ENCODE measurements around the gene CIROP.
"Not testable (repeated sequence)": the region's sequence is repeated elsewhere in the genome, so short reads cannot be mapped to it uniquely, and the experiment has no call there.

The CIROP gene

DNA sequence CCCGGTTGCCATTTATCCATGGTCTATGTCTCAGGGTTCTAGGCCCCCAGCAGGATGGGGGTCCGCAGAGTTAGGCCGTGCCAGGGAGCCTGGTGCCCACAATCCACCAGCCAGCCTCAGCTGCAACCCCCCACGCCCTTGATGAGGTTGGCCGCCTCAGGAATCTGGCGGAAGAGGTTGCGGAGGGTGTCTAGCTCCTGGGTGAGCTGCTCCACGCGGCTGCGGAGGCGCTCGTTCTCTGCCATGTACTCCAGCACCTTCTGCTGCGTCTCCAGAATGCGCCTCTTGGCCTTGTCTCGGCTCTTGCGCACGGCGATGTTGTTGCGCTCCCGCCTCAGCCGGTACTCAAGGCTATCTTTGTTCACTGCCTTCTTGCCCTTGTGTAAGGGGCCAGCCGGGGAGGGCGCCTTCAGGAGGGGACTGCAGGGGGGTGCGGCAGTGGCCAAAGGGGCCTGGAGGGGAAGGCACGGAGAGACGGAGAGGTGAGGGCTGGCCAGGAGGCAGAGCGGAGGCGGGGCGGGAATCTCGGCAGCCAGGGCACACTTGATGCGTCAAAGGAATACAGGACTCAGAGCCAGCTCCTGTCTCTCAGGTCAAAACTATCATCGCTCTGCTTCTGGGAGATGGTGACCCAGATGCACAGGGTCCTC, 12.7 kb upstream of the CIROP start:
- H3K4me1 ChIP-seq (ENCODE audit: control insufficient read depth, insufficient read depth, low read length): peaks cover 14% of the 10 kb centered on the region
- no peak overlapping the region for H3K9ac ChIP-seq (ENCODE audit: low read length)
- H3K4me3 ChIP-seq (ENCODE audit: low read length): no peak overlapping the region
- H3K27me3 ChIP-seq (ENCODE audit: control insufficient read depth, insufficient read depth, low read length): peaks cover 22% of the 10 kb centered on the region
- no peaks in the 10 kb centered on the region for H3K9me3 ChIP-seq (ENCODE audit: control insufficient read depth, low read length)
- no peaks in the 10 kb centered on the region for H3K36me3 ChIP-seq (ENCODE audit: control insufficient read depth, insufficient read depth, low read length)

DNA sequence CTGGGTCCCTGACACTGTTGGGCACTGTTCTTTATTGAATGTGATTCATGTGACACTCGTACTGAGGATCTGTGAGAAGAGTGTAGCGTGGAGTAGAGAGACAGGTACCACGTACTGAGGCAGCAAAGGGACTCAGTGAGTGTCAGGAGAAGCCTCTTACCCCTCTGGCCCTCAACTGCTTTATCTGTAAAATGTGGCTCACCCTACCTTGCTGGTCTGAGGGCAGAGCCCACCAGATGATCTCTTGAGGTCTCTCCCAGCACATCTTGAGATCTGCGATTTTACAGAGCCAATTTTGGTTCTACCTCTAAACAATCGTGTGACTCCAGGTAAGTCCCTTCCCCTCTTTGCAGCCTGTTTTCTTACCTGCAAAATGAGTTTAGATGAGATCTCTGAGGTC, 11.1 kb upstream of the CIROP start:
- H3K9me3 ChIP-seq (ENCODE audit: control insufficient read depth, low read length): no peaks in the 10 kb centered on the region
- peaks cover 5% of the 10 kb centered on the region for H3K4me1 ChIP-seq (ENCODE audit: control insufficient read depth, insufficient read depth, low read length)

DNA sequence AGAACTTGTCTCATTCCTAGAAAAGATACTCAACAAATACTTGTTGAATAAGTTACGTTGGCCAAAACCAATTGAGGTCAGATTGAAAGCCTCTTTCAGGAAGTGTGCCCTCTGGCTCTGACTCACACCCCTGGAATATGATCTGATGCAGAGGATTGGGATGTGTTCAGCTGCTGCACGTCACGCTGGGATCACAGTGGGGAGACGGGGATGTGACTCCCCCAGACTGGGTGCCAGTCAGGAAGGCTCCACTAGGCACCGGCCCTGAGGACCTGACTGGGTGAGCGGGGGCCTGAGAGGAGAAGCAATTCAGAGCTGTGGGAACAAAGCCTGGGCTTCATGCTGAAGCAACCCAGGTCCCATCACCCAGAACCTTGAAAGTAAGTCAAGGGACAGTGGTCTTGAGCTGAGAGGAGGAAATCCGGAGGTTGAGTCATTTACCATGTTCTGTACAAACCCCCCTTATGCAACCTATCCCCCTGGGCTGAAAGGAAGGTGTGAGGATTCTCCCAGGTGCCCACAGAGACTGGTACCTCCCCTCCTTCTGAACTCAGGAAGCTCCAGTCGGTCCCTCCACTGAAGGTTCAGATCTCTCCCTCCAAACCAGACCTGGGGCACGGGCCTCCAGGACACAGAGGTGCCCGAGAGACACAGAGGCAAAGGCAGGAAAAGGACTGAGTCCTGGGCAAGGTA, 10.4 kb upstream of the CIROP start:
- Histone ChIP-seq H3K9ac (ENCODE audit: low read length) (no peak overlapping the region), H3K27me3 (ENCODE audit: control insufficient read depth, insufficient read depth, low read length) (peaks cover 35% of the 10 kb centered on the region), H3K36me3 (ENCODE audit: control insufficient read depth, insufficient read depth, low read length) (no peaks in the 10 kb centered on the region), H3K9me3 (ENCODE audit: control insufficient read depth, low read length) (no peaks in the 10 kb centered on the region), H3K4me1 (ENCODE audit: control insufficient read depth, insufficient read depth, low read length) (peaks cover 4% of the 10 kb centered on the region), H3K4me3 (ENCODE audit: low read length) (no peak overlapping the region)

More for the DNA sequence above, 11.1 kb upstream of the CIROP start:
- Histone ChIP-seq H3K36me3 (ENCODE audit: control insufficient read depth, insufficient read depth, low read length) (no peaks in the 10 kb centered on the region), H3K4me3 (ENCODE audit: low read length) (no peak overlapping the region), H3K27me3 (ENCODE audit: control insufficient read depth, insufficient read depth, low read length) (peaks cover 34% of the 10 kb centered on the region), H3K9ac (ENCODE audit: low read length) (no peak overlapping the region)

DNA sequence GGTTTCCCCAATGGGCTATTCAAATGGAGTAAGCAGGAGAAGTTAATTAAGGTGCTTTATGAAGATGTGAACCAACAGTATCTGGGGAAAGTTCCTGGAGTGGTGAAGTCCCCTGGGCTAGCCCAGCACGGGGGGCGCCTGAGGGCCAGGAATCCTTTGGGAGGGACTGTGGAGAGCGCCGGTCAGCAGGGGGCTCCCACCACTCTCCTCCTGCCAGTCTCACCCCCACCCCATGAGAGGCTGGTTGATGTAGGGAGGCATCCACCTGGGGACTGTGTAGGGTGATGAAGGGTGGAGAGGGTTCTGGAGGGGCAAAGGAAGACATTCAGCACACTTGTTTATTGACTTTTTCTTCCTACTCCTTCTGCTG, 9.9 kb upstream of the CIROP start:
- H3K27me3 ChIP-seq (ENCODE audit: control insufficient read depth, insufficient read depth, low read length): peaks cover 36% of the 10 kb centered on the region
- H3K4me1 ChIP-seq (ENCODE audit: control insufficient read depth, insufficient read depth, low read length): peaks cover 4% of the 10 kb centered on the region
- no peak overlapping the region for H3K4me3 ChIP-seq (ENCODE audit: low read length)
- no peaks in the 10 kb centered on the region for H3K9me3 ChIP-seq (ENCODE audit: control insufficient read depth, low read length)
- no peak overlapping the region for H3K9ac ChIP-seq (ENCODE audit: low read length)
- H3K36me3 ChIP-seq (ENCODE audit: control insufficient read depth, insufficient read depth, low read length): no peaks in the 10 kb centered on the region

DNA sequence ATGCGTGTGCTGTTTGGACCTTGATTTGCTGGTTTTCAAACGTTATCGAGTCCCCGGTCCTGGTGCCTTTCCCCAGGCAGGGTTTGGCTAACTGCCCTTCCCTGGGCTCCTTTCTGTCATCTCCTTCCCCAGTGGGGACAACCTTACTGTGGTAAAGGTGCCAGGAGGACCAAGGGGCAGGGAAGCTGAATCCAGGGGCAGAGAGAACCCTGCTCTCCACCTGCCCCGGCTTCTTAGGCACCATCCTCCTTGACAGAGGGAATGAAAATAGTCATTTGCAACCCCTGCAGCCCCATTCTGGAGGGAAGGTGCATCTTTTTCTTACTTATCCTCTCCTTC, 9.3 kb upstream of the CIROP start:
- Histone ChIP-seq H3K4me1 (ENCODE audit: control insufficient read depth, insufficient read depth, low read length) (peaks cover 4% of the 10 kb centered on the region), H3K4me3 (ENCODE audit: low read length) (no peak overlapping the region), H3K27me3 (ENCODE audit: control insufficient read depth, insufficient read depth, low read length) (peaks cover 39% of the 10 kb centered on the region)

DNA sequence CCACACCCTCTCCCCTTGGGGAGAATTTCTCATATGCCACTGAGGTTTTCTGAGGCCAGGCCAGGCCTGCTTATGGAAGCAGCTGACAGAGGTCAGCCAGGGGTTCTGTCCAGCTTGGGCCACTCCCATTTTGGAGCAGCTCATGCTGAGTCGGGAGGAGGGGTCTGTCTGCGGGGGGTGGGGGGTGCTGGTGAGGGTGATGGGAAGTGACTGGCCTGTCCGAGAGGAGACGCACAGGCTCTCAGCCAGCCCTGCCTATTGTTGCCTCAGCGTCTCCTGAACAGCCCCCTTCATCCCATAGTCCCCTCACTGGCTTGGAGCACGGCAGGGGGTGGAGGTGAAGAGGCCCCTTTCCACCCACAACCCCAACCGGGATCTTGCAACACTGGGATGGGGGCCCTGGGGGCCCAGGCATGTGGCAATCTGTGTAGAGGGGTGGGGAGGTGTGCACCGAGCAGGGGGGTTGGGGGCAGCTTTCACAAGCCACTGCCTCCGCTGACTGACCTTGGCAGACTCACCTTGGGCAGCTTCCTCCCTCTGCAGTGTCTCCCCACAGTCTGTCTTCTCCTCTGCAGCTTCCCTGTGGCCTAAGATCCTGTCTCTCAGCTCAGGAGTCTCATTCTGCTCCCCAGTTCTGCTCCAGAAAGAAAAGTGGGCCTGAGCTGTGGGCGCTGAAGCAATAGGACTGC, 8.8 kb upstream of the CIROP start:
- H3K27me3 ChIP-seq (ENCODE audit: control insufficient read depth, insufficient read depth, low read length): peaks cover 39% of the 10 kb centered on the region
- no peaks in the 10 kb centered on the region for H3K36me3 ChIP-seq (ENCODE audit: control insufficient read depth, insufficient read depth, low read length)
- no peaks in the 10 kb centered on the region for H3K9me3 ChIP-seq (ENCODE audit: control insufficient read depth, low read length)
- H3K4me1 ChIP-seq (ENCODE audit: control insufficient read depth, insufficient read depth, low read length): peaks cover 4% of the 10 kb centered on the region
- no peak overlapping the region for H3K9ac ChIP-seq (ENCODE audit: low read length)
- no peak overlapping the region for H3K4me3 ChIP-seq (ENCODE audit: low read length)

More for the DNA sequence above, 9.3 kb upstream of the CIROP start:
- H3K9me3 ChIP-seq (ENCODE audit: control insufficient read depth, low read length): no peaks in the 10 kb centered on the region
- H3K36me3 ChIP-seq (ENCODE audit: control insufficient read depth, insufficient read depth, low read length): no peaks in the 10 kb centered on the region
- no peak overlapping the region for H3K9ac ChIP-seq (ENCODE audit: low read length)

DNA sequence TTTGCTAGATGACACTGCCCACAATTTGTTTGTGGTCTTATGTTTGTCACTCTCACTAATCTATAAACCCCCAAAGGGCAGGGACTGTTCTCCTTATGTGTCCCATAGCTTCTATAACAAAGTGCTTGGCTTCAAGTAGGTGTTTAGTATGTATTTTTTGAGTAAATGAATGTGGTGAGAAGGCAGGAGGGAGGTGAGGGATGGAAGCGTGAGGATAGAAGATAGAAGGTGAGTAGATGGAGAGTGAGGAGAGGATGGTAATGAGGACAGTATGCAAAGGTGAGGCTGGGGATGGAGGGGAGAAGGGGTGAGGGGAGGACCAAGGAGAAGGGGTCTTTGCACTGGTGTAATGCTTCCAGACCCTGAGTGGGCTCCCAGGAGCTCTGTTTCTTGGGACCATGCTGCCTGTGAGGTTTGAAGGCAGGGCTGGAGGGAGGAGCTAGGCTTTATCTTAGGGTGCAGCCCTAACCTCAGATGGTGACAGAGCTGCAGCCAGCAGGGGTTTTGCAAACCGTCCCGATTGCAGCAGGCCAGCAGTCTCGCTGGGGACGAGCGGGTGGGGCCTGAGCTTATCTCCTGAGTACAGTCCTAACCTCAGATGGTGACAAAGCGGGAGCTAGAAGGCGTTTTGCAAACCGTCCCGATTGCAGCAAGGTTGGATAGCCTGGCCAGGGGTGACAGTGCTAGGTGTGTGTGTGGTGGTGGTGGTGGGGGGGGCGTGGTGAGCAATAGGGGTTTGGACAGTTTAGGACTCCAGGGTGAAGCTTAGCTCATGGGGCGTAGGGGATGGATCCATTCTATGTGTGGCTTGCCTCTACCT, 7.8 kb upstream of the CIROP start:
- Histone ChIP-seq H3K4me1 (ENCODE audit: control insufficient read depth, insufficient read depth, low read length) (peaks cover 4% of the 10 kb centered on the region), H3K27me3 (ENCODE audit: control insufficient read depth, insufficient read depth, low read length) (peaks cover 39% of the 10 kb centered on the region), H3K9ac (ENCODE audit: low read length) (no peak overlapping the region), H3K4me3 (ENCODE audit: low read length) (no peak overlapping the region), H3K9me3 (ENCODE audit: control insufficient read depth, low read length) (no peaks in the 10 kb centered on the region), H3K36me3 (ENCODE audit: control insufficient read depth, insufficient read depth, low read length) (no peaks in the 10 kb centered on the region)

DNA sequence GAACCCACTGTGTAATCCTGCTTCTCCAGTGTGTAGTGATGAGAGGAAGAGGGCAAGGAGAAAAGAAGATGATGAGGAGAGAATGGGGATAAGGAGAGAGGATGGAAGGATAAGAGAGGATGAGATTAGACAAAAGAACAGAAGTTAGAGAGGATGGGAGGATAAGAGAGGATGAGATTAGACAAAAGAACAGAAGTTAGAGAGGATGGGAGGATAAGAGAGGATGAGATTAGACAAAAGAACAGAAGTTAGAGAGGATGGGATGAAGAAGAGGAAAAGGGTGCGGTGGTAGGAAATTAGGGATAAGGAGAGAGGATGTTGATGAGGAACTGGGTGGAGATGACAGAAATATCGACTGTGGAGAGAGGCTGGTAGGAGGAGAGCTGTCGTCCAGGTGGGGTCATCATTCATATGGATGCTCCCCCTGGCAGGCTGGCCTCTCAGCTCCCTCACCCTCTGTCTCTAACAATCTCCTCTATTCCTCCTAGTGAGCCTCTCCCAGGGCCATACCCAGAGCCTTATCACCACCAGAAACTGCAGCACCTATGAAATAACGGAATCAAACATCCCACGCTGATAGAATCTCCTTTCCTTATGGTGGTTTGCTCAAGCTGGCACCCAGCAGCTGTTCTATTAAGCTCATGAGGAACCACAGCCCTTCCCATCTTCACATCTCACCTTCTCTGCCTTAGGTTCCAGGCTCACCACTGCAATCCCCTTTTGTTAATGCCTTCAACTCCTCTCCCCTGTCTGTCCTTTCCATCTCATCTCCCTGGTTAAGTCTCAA, 6.0 kb upstream of the CIROP start:
- Histone ChIP-seq H3K9ac (ENCODE audit: low read length) (no peak overlapping the region), H3K4me1 (ENCODE audit: control insufficient read depth, insufficient read depth, low read length) (peaks cover 4% of the 10 kb centered on the region), H3K36me3 (ENCODE audit: control insufficient read depth, insufficient read depth, low read length) (no peaks in the 10 kb centered on the region), H3K27me3 (ENCODE audit: control insufficient read depth, insufficient read depth, low read length) (peaks cover 35% of the 10 kb centered on the region), H3K4me3 (ENCODE audit: low read length) (no peak overlapping the region), H3K9me3 (ENCODE audit: control insufficient read depth, low read length) (no peaks in the 10 kb centered on the region)

DNA sequence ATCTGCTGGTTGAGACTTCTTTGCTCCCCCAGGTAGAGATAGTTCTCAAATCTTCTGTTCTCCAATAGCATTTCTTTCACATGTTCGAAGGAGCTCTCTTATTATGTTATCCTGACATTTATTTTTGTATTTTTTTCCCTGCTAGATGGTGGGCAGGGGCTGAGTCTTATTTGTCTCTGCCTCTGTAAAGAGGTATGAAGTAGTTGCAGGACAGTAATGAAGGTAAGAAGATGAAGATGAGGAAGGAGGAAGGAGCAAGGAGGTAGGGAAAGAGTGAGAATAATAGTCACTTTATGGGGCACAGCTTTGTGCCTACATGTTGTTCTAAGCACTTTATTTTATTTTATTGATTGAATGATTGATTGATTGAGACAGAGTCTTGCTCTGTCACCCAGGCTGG, 5.0 kb upstream of the CIROP start:
- H3K9ac ChIP-seq (ENCODE audit: low read length): no peak overlapping the region
- no peaks in the 10 kb centered on the region for H3K36me3 ChIP-seq (ENCODE audit: control insufficient read depth, insufficient read depth, low read length)
- H3K9me3 ChIP-seq (ENCODE audit: control insufficient read depth, low read length): no peaks in the 10 kb centered on the region
- H3K4me1 ChIP-seq (ENCODE audit: control insufficient read depth, insufficient read depth, low read length): peaks cover 4% of the 10 kb centered on the region
- no peak overlapping the region for H3K4me3 ChIP-seq (ENCODE audit: low read length)
- H3K27me3 ChIP-seq (ENCODE audit: control insufficient read depth, insufficient read depth, low read length): peaks cover 34% of the 10 kb centered on the region

DNA sequence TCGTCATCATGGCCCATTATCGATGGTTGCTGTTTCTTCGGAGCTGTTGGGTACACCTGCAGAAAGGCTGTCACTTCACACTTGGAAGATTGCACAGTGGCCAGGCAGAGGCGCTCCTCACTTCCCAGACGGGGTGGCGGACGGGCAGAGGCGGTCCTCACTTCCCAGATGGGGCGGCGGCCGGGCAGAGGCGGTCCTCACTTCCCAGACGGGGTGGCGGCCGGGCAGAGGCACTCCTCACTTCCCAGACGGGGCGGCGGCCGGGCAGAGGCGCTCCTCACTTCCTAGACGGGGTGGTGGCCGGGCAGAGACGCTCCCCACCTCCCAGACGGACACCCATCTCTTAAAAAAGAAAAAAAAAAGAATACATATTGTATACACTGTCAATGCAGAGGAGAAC, 3.4 kb upstream of the CIROP start:
- H3K36me3 ChIP-seq (ENCODE audit: control insufficient read depth, insufficient read depth, low read length); H3K9ac ChIP-seq (ENCODE audit: low read length); H3K9me3 ChIP-seq (ENCODE audit: control insufficient read depth, low read length); H3K4me1 ChIP-seq (ENCODE audit: control insufficient read depth, insufficient read depth, low read length); H3K4me3 ChIP-seq (ENCODE audit: low read length): not testable (repeated sequence)
- H3K27me3 ChIP-seq (ENCODE audit: control insufficient read depth, insufficient read depth, low read length): peaks cover 23% of the 10 kb centered on the region

DNA sequence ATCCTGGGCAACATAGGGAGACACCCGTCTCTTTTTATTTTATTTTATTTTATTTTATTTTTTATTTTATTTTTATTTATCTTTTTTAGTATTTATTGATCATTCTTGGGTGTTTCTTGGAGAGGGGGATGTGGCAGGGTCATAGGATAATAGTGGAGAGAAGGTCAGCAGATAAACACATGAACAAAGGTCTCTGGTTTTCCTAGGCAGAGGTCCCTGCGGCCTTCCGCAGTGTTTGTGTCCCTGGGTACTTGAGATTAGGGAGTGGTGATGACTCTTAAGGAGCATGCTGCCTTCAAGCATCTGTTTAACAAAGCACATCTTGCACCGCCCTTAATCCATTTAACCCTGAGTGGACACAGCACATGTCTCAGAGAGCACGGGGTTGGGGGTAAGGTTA, 2.8 kb upstream of the CIROP start:
- not testable (repeated sequence) for H3K4me3 ChIP-seq (ENCODE audit: low read length); H3K36me3 ChIP-seq (ENCODE audit: control insufficient read depth, insufficient read depth, low read length); H3K9ac ChIP-seq (ENCODE audit: low read length); H3K4me1 ChIP-seq (ENCODE audit: control insufficient read depth, insufficient read depth, low read length); H3K9me3 ChIP-seq (ENCODE audit: control insufficient read depth, low read length)
- H3K27me3 ChIP-seq (ENCODE audit: control insufficient read depth, insufficient read depth, low read length): peaks cover 18% of the 10 kb centered on the region

Data from mucosa of stomach (tissue), 1 donor.